Tibial artery (tissue), 4 donors: Measurements from ENCODE around the gene PIM2.

ENCODE experiments used
- DNase-seq, 2 donors: peaks; one replicate each; pipeline ENCODE4 v3.0.0-alpha.2; 2019
- H3K27ac ChIP-seq, 2 donors: fragments of 200-600 bp; sonication (generic) in 1 of 2; 1 replicate in 1 of 2; 2 replicates in 1 of 2; pipeline ENCODE4 v1.5.1; 2018 to 2019; ENCODE audit warnings: mild to moderate bottlenecking in 1 of 2
- H3K27me3 ChIP-seq, 2 donors: fragments of 200-600 bp; sonication (generic) in 1 of 2; one replicate each; pipeline versions ENCODE4 v1.5.1 to v1.6.0; 2016 to 2019
- H3K36me3 ChIP-seq, 3 donors: fragments of 200-600 bp; sonication (generic) in 2 of 3; one replicate each; pipeline ENCODE4 v1.5.1; 2016 to 2019; ENCODE audit warnings: mild to moderate bottlenecking in 2 of 3
- H3K4me1 ChIP-seq, 4 donors: fragments of 200-600 bp; sonication (generic) in 2 of 4; 1 replicate in 3 of 4; 2 replicates in 1 of 4; pipeline ENCODE4 v1.5.1; 2016 to 2019
- H3K4me3 ChIP-seq, 2 donors: fragments of 200-600 bp; sonication (generic) in 1 of 2; 1 replicate in 1 of 2; 2 replicates in 1 of 2; pipeline ENCODE4 v1.5.1; 2018 to 2019; ENCODE audit warnings: mild to moderate bottlenecking in 2 of 2
- H3K9me3 ChIP-seq, 3 donors: fragments of 200-600 bp; sonication (generic) in 1 of 3; one replicate each; pipeline ENCODE4 v1.5.1; 2016 to 2019
- CTCF ChIP-seq, 2 experiments: fragments of 200-600 bp in 1 of 2; fragments of 450-650 bp in 1 of 2; IDR thresholded peaks; one replicate each; pipeline ENCODE4 v1.5.1; 2017 to 2019; ENCODE audit warnings: antibody characterized with exemption in 2 of 2, mild to moderate bottlenecking in 1 of 2, moderate library complexity in 1 of 2
- intact Hi-C: fragments of 100-400 bp; cut with DNase I; formaldehyde crosslinking; loops from one replicate; pipeline ENCODE4 v1.15.0; 2023; ENCODE audit warnings: low total_unique reads

The PIM2 gene

GRCh38 chrX:48960291-48960690 is 41.5 kb upstream of the PIM2 start:
- H3K27ac ChIP-seq: peak overlapping the region in 1 of 2 donors; percentile 89
- peak in 1 of 2 donors; percentile 34 for DNase-seq

GRCh38 chrX:48958635-48959094 is 39.8 kb upstream of the PIM2 start:
- no peak for TF ChIP-seq CTCF (IDR thresholded peaks at IDR 0.05)
- H3K4me1 ChIP-seq: peaks cover 0 to 34% (median 10%) of the 10 kb centered on the region in 4 donors
- no peaks in the 10 kb centered on the region for H3K36me3 ChIP-seq
- peak overlapping the region; percentile 79 for H3K4me3 ChIP-seq
- intact Hi-C loops: no loop called here
- H3K9me3 ChIP-seq: no peaks in the 10 kb centered on the region
- no peaks in the 10 kb centered on the region for H3K27me3 ChIP-seq
- H3K27ac ChIP-seq: peak overlapping the region; percentile 88 to 89
- peak; percentile 42 to 76 for DNase-seq

More at GRCh38 chrX:48960291-48960690, 41.5 kb upstream of the PIM2 start:
- TF ChIP-seq CTCF (IDR thresholded peaks at IDR 0.05): no peak
- Histone ChIP-seq H3K4me1 (peaks cover 0 to 18% (median 9%) of the 10 kb centered on the region in 4 donors), H3K36me3 (no peaks in the 10 kb centered on the region), H3K9me3 (no peaks in the 10 kb centered on the region), H3K27me3 (no peaks in the 10 kb centered on the region), H3K4me3 (no peak overlapping the region)
- intact Hi-C loops: no loop called here

GRCh38 chrX:48957827-48958634 is 39.2 kb upstream of the PIM2 start:
- H3K27ac ChIP-seq: peak overlapping the region; percentile 88 to 89
- peak; percentile 96 to 98 for DNase-seq
- peaks cover 0 to 41% (median 12%) of the 10 kb centered on the region in 4 donors for H3K4me1 ChIP-seq
- intact Hi-C loops: no loop called here
- H3K36me3 ChIP-seq: no peaks in the 10 kb centered on the region
- no peaks in the 10 kb centered on the region for H3K9me3 ChIP-seq
- no peak for TF ChIP-seq CTCF (IDR thresholded peaks at IDR 0.05)
- H3K4me3 ChIP-seq: peak overlapping the region; percentile 79
- no peaks in the 10 kb centered on the region for H3K27me3 ChIP-seq

- H3K27me3 ChIP-seq: no peaks in the 10 kb centered on the region
- H3K4me1 ChIP-seq: peaks cover 0 to 46% (median 14%) of the 10 kb centered on the region in 4 donors
- peak; percentile 47 to 79 for DNase-seq
- H3K36me3 ChIP-seq: no peaks in the 10 kb centered on the region
- no peak for TF ChIP-seq CTCF (IDR thresholded peaks at IDR 0.05)
- intact Hi-C loops: no loop called here
- H3K4me3 ChIP-seq: peak within 1 kb of the TSS; percentile 79
- H3K27ac ChIP-seq: peak within 1 kb of the TSS; percentile 88 to 89
- no peaks in the 10 kb centered on the region for H3K9me3 ChIP-seq
Observed at GRCh38 chrX:48957477-48957826, 38.6 kb upstream of the PIM2 start, which contains the start of gene OTUD5. OTUD5 (minus strand) TSS chrX:48957607; CDS start chrX:48957570, 37 bp downstream.

- Histone ChIP-seq H3K36me3 (no peaks in the 10 kb centered on the region), H3K27me3 (no peaks in the 10 kb centered on the region), H3K27ac (peak overlapping the region; percentile 88), H3K4me3 (peak overlapping the region; percentile 79), H3K9me3 (no peaks in the 10 kb centered on the region), H3K4me1 (peaks cover 0 to 51% (median 14%) of the 10 kb centered on the region in 4 donors)
- DNase-seq: peak in 1 of 2 donors; percentile 68
- intact Hi-C loops: no loop called here
- TF ChIP-seq CTCF (IDR thresholded peaks at IDR 0.05): no peak
Observed at GRCh38 chrX:48956728-48957414, 38.0 kb upstream of the PIM2 start.
